ENCODE data around the gene EFHD2.

The EFHD2 gene

DNA sequence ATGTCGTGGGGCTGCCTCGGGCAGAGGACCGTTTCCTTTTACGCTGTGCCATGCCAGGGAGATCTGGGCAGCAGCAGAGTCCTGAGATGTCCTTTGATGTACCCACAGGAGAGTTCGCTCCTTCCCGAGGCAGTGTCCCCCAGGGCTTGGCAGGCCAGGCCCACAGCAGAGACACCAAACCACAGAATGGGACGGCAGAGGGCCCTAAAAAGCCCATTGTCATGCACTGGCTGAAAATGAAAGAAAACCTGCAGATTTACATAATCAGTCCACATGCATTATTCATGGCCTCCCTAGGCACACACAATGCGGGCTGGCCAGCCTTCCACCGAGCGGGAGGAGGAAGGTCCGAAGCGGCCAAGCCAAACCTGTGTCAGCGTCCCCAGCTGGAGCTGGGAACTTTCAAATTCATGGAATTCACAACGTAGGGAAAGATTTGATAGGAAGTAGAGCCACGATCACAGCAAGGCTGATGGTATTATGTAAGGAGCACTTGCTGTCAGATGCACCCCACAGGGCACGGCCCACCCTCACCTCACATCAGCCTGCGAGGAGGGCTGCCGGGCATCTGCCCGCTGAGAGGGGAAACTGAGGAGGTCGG, 25.3 kb upstream of the EFHD2 start (continued):
- TF ChIP-seq OSR1 (CRISPR knock-in tag; IDR thresholded peaks at IDR 0.05) (no peak), TCF4 (CRISPR knock-in tag; IDR thresholded peaks at IDR 0.05; ENCODE audit: borderline replicate concordance) (no peak), ZFP30 (CRISPR knock-in tag; IDR thresholded peaks at IDR 0.05) (no peak), ISL1 (CRISPR knock-in tag; IDR thresholded peaks at IDR 0.05) (no peak), GLIS3 (CRISPR knock-in tag; IDR thresholded peaks at IDR 0.05) (no peak), ZC3H10 (CRISPR knock-in tag; IDR thresholded peaks at IDR 0.05) (no peak)

DNA sequence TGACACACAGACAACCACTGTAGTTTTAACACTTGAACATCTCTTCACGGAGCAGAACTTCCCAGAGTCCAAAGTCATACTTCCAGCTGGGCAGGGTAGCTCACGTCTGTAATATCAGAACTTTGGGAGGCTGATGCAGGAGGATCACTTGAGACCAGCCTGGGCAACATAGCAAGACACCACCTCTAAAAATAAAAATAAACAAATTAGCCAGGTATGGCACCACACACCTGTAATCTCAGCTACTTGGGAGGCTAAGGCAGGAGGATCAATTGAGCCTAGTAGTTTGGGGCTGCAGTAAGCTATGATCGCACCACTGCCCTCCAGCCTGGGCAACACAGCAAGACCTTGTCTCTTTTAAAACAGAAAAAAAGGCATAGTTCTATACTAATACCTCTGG, 24.3 kb upstream of the EFHD2 start:
- ATAC-seq: no peak
- TF ChIP-seq CSDC2 (CRISPR knock-in tag; IDR thresholded peaks at IDR 0.05): no peak
- TF ChIP-seq, protein P1, sequence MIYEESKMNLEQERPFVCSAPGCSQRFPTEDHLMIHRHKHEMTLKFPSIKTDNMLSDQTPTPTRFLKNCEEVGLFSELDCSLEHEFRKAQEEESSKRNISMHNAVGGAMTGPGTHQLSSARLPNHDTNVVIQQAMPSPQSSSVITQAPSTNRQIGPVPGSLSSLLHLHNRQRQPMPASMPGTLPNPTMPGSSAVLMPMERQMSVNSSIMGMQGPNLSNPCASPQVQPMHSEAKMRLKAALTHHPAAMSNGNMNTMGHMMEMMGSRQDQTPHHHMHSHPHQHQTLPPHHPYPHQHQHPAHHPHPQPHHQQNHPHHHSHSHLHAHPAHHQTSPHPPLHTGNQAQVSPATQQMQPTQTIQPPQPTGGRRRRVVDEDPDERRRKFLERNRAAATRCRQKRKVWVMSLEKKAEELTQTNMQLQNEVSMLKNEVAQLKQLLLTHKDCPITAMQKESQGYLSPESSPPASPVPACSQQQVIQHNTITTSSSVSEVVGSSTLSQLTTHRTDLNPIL (CRISPR knock-in tag; IDR thresholded peaks at IDR 0.05; ENCODE audit: low read depth): no peak
- TF ChIP-seq ZFP30 (CRISPR knock-in tag; IDR thresholded peaks at IDR 0.05): no peak
- TF ChIP-seq SNAI2 (CRISPR knock-in tag; IDR thresholded peaks at IDR 0.05): no peak
- no peak for TF ChIP-seq ZNF70 (CRISPR knock-in tag; IDR thresholded peaks at IDR 0.05)
- no peak for TF ChIP-seq ZC3H10 (CRISPR knock-in tag; IDR thresholded peaks at IDR 0.05)
- TF ChIP-seq ESRRG (CRISPR knock-in tag; IDR thresholded peaks at IDR 0.05): no peak
- TF ChIP-seq TOX (CRISPR knock-in tag; IDR thresholded peaks at IDR 0.05; ENCODE audit: borderline replicate concordance): no peak
- TF ChIP-seq ZNF565 (CRISPR knock-in tag; conservative IDR thresholded peaks at IDR 0.05; ENCODE audit: low read depth): no peak
- TF ChIP-seq ZFP3 (CRISPR knock-in tag; IDR thresholded peaks at IDR 0.05): no peak

DNA sequence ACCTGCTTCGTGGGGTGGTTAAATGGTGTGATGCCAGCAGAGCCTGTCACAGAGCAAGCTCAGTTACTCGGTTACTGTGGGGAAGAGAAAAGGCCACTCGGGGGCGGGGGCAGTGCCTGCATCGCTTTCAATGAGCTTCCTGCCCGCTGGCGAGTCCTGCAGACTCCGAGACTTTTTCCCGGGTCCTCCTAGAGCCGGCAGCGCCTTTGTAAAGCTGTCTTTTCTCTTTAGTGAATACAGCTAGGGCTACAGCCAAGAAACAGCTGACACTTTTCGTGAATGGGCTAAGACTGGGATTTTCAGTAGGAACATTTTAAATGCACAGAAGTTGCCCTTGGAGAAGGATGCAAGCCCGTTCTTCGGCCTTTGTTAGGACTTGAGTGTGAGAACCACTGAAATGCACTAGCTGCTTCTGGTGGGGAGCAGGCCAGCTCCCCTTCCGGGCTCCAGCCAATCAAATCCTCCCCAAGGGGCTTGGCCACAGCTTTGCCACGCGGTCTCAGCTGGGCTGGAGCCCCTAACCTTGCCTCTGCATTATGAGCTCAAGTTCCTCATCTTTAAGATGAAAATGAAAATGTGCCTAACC, 23.4 kb upstream of the EFHD2 start:
- no peak for TF ChIP-seq BACH2 (CRISPR knock-in tag; IDR thresholded peaks at IDR 0.05; ENCODE audit: borderline replicate concordance)
- TF ChIP-seq ZFP3 (CRISPR knock-in tag; IDR thresholded peaks at IDR 0.05): no peak
- no peak for TF ChIP-seq ZNF565 (CRISPR knock-in tag; conservative IDR thresholded peaks at IDR 0.05; ENCODE audit: low read depth)
- TF ChIP-seq ZFP30 (CRISPR knock-in tag; IDR thresholded peaks at IDR 0.05): no peak
- TF ChIP-seq TOX (CRISPR knock-in tag; IDR thresholded peaks at IDR 0.05; ENCODE audit: borderline replicate concordance): no peak
- no peak for TF ChIP-seq ESRRG (CRISPR knock-in tag; IDR thresholded peaks at IDR 0.05)
- no peak for TF ChIP-seq PPARA (CRISPR knock-in tag; IDR thresholded peaks at IDR 0.05; ENCODE audit: borderline replicate concordance)
- TF ChIP-seq, protein P2, sequence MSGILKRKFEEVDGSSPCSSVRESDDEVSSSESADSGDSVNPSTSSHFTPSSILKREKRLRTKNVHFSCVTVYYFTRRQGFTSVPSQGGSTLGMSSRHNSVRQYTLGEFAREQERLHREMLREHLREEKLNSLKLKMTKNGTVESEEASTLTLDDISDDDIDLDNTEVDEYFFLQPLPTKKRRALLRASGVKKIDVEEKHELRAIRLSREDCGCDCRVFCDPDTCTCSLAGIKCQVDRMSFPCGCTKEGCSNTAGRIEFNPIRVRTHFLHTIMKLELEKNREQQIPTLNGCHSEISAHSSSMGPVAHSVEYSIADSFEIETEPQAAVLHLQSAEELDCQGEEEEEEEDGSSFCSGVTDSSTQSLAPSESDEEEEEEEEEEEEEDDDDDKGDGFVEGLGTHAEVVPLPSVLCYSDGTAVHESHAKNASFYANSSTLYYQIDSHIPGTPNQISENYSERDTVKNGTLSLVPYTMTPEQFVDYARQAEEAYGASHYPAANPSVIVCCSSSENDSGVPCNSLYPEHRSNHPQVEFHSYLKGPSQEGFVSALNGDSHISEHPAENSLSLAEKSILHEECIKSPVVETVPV (CRISPR knock-in tag; IDR thresholded peaks at IDR 0.05): no peak
- no peak for TF ChIP-seq ZNF70 (CRISPR knock-in tag; IDR thresholded peaks at IDR 0.05)
- no peak for TF ChIP-seq ZNF8 (CRISPR knock-in tag; IDR thresholded peaks at IDR 0.05)
- TF ChIP-seq CSDC2 (CRISPR knock-in tag; IDR thresholded peaks at IDR 0.05): no peak
- no peak for ATAC-seq

DNA sequence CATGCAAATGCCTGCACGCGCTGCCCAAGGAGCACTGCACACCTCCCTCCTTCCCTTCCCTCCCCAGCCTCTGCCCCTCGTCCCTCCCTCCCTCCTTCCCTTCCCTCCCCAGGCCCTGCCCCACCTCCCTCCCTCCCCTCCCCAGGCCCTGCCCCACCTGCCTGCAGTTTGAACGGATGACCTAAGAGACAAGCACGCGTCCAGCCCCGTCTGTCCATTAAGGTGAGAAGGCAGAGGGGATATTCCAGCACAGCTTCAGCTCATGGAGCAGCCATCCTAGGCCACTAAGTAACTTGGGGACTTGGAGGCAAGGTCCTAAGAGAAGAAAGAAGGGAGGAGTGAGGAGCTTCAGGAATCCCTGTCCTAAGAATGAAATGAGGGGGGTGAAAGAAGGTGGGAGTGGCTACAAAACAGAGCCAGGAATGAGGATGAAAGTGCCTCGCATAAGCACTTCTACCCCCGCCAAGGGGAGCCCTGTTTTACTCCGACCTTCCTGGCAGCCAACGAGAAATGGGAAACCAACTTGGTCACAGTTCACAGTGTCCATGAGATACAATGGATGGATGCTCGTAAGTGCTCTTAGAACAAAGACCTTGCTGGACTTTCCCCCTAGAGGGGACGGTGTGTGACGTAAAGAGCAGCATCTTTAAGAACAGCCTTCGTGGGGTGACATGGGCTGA, 21.3 kb upstream of the EFHD2 start:
- ATAC-seq: no peak
- TF ChIP-seq ZFP30 (CRISPR knock-in tag; IDR thresholded peaks at IDR 0.05) (no peak), SNAI2 (CRISPR knock-in tag; IDR thresholded peaks at IDR 0.05) (no peak), RARB (CRISPR knock-in tag; IDR thresholded peaks at IDR 0.05) (no peak), ARNTL (CRISPR knock-in tag; IDR thresholded peaks at IDR 0.05; ENCODE audit: borderline replicate concordance, low read depth) (no peak), PPARA (CRISPR knock-in tag; IDR thresholded peaks at IDR 0.05; ENCODE audit: borderline replicate concordance) (no peak), ISL1 (CRISPR knock-in tag; IDR thresholded peaks at IDR 0.05) (no peak), OSR1 (CRISPR knock-in tag; IDR thresholded peaks at IDR 0.05) (no peak), BACH2 (CRISPR knock-in tag; IDR thresholded peaks at IDR 0.05; ENCODE audit: borderline replicate concordance) (no peak), ZFP3 (CRISPR knock-in tag; IDR thresholded peaks at IDR 0.05) (no peak), ZC3H10 (CRISPR knock-in tag; IDR thresholded peaks at IDR 0.05) (no peak), TCF4 (CRISPR knock-in tag; IDR thresholded peaks at IDR 0.05; ENCODE audit: borderline replicate concordance) (no peak), PATZ1 (CRISPR knock-in tag; IDR thresholded peaks at IDR 0.05; ENCODE audit: borderline replicate concordance) (no peak), ZNF565 (CRISPR knock-in tag; conservative IDR thresholded peaks at IDR 0.05; ENCODE audit: low read depth) (no peak), CSDC2 (CRISPR knock-in tag; IDR thresholded peaks at IDR 0.05) (no peak)
- TF ChIP-seq, protein P2 (CRISPR knock-in tag; IDR thresholded peaks at IDR 0.05): no peak
- TF ChIP-seq, protein P3, sequence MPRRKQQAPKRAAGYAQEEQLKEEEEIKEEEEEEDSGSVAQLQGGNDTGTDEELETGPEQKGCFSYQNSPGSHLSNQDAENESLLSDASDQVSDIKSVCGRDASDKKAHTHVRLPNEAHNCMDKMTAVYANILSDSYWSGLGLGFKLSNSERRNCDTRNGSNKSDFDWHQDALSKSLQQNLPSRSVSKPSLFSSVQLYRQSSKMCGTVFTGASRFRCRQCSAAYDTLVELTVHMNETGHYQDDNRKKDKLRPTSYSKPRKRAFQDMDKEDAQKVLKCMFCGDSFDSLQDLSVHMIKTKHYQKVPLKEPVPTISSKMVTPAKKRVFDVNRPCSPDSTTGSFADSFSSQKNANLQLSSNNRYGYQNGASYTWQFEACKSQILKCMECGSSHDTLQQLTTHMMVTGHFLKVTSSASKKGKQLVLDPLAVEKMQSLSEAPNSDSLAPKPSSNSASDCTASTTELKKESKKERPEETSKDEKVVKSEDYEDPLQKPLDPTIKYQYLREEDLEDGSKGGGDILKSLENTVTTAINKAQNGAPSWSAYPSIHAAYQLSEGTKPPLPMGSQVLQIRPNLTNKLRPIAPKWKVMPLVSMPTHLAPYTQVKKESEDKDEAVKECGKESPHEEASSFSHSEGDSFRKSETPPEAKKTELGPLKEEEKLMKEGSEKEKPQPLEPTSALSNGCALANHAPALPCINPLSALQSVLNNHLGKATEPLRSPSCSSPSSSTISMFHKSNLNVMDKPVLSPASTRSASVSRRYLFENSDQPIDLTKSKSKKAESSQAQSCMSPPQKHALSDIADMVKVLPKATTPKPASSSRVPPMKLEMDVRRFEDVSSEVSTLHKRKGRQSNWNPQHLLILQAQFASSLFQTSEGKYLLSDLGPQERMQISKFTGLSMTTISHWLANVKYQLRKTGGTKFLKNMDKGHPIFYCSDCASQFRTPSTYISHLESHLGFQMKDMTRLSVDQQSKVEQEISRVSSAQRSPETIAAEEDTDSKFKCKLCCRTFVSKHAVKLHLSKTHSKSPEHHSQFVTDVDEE (CRISPR knock-in tag; IDR thresholded peaks at IDR 0.05): no peak
- TF ChIP-seq, protein P4, sequence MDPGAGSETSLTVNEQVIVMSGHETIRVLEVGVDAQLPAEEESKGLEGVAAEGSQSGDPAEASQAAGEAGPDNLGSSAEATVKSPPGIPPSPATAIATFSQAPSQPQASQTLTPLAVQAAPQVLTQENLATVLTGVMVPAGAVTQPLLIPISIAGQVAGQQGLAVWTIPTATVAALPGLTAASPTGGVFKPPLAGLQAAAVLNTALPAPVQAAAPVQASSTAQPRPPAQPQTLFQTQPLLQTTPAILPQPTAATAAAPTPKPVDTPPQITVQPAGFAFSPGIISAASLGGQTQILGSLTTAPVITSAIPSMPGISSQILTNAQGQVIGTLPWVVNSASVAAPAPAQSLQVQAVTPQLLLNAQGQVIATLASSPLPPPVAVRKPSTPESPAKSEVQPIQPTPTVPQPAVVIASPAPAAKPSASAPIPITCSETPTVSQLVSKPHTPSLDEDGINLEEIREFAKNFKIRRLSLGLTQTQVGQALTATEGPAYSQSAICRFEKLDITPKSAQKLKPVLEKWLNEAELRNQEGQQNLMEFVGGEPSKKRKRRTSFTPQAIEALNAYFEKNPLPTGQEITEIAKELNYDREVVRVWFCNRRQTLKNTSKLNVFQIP (CRISPR knock-in tag; IDR thresholded peaks at IDR 0.05; ENCODE audit: borderline replicate concordance, low read depth): no peak

Measured in SK-N-SH treated with all-trans-retinoic acid at 6 μM for 48 hours (cell line).